Tibial nerve (tissue), 4 donors: ENCODE results near the gene STX18. TPM values are rescaled to one million over a fixed set of nuclear protein-coding genes. Genes with fewer than 3 reads are reported as not detected.

Experiments used
- DNase-seq, 2 donors: peaks; one replicate each; pipeline ENCODE4 v3.0.0-alpha.2; 2019; ENCODE audit warnings: low spot score in 2 of 2
- H3K27ac ChIP-seq, 4 donors: fragments of 200-600 bp; sonication (generic) in 3 of 4; one replicate each; pipeline ENCODE4 v1.5.1; 2017 to 2019; ENCODE audit warnings: mild to moderate bottlenecking in 1 of 4
- H3K27me3 ChIP-seq, 2 donors: fragments of 200-600 bp; sonication (generic) in 1 of 2; one replicate each; pipeline versions ENCODE4 v1.5.1 to v1.6.0; 2017 to 2019
- H3K36me3 ChIP-seq, 3 donors: fragments of 200-600 bp; sonication (generic); one replicate each; pipeline ENCODE4 v1.5.1; 2018 to 2019
- H3K4me1 ChIP-seq, 4 donors: fragments of 200-600 bp; sonication (generic) in 3 of 4; one replicate each; pipeline ENCODE4 v1.5.1; 2017 to 2019
- H3K4me3 ChIP-seq, 4 donors: fragments of 200-600 bp; sonication (generic) in 3 of 4; one replicate each; pipeline ENCODE4 v1.5.1; 2017 to 2019; ENCODE audit warnings: mild to moderate bottlenecking in 1 of 4, moderate library complexity in 1 of 4
- H3K9me3 ChIP-seq, 4 donors: fragments of 200-600 bp; sonication (generic) in 3 of 4; one replicate each; pipeline ENCODE4 v1.5.1; 2017 to 2019
- EP300 ChIP-seq, 2 donors: sonication (generic); formaldehyde crosslinking; IDR thresholded peaks; one replicate each; pipeline ENCODE4 v1.6.1; 2017; ENCODE audit warnings: antibody characterized with exemption in 2 of 2, mild to moderate bottlenecking in 1 of 2
- POLR2A ChIP-seq, 2 donors: fragments of 450-650 bp; IDR thresholded peaks; one replicate each; pipeline ENCODE4 v1.6.1; 2017; ENCODE audit warnings: antibody characterized with exemption in 2 of 2, mild to moderate bottlenecking in 2 of 2, moderate library complexity in 2 of 2
- WGBS, 2 donors: methylation state at CpG; one replicate each; pipeline ENCODE4 v1.1.5; 2018; 5-methylcytosine and 5-hydroxymethylcytosine counted together
- total RNA-seq, 4 donors: library from RNA; depleted of rRNA; stranded (reverse); fragments of >200 nt; gene quantifications; one replicate each; pipeline ENCODE4 v1.1.0, GENCODE V29; 2016
- TF ChIP-seq, protein P1 (sequence below), 5 experiments: fragments of 200-600 bp in 3 of 5; fragments of 450-650 bp in 2 of 5; sonication (generic) in 3 of 5; IDR thresholded peaks; one replicate each; pipeline ENCODE4 v1.5.1; 2016 to 2019; ENCODE audit warnings: antibody characterized with exemption in 5 of 5, mild to moderate bottlenecking in 3 of 5, moderate library complexity in 2 of 5

Gene STX18
- total RNA-seq, 4 donors from 2014 or later, result 16.5 to 37.5 (median 21.4) TPM

GRCh38 chr4:4462970-4463369 is 78.9 kb downstream of the STX18 start:
- no peaks in the 10 kb centered on the region for H3K4me1 ChIP-seq
- TF ChIP-seq EP300 (IDR thresholded peaks at IDR 0.05) (no peak), POLR2A (IDR thresholded peaks at IDR 0.05) (no peak)
- TF ChIP-seq, protein P1, sequence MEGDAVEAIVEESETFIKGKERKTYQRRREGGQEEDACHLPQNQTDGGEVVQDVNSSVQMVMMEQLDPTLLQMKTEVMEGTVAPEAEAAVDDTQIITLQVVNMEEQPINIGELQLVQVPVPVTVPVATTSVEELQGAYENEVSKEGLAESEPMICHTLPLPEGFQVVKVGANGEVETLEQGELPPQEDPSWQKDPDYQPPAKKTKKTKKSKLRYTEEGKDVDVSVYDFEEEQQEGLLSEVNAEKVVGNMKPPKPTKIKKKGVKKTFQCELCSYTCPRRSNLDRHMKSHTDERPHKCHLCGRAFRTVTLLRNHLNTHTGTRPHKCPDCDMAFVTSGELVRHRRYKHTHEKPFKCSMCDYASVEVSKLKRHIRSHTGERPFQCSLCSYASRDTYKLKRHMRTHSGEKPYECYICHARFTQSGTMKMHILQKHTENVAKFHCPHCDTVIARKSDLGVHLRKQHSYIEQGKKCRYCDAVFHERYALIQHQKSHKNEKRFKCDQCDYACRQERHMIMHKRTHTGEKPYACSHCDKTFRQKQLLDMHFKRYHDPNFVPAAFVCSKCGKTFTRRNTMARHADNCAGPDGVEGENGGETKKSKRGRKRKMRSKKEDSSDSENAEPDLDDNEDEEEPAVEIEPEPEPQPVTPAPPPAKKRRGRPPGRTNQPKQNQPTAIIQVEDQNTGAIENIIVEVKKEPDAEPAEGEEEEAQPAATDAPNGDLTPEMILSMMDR (IDR thresholded peaks at IDR 0.05), result no peak
- peaks cover 0 to 77% (median 0%) of the 10 kb centered on the region in 3 donors for H3K36me3 ChIP-seq
- H3K27ac ChIP-seq, result no peak overlapping the region
- 63 to 65% methylated on average over 3 of the region's 3 CpGs for WGBS, 2 donors
- no peak overlapping the region for H3K4me3 ChIP-seq
- no peak for DNase-seq
- H3K9me3 ChIP-seq, result no peaks in the 10 kb centered on the region
- H3K27me3 ChIP-seq, result no peaks in the 10 kb centered on the region

DNA sequence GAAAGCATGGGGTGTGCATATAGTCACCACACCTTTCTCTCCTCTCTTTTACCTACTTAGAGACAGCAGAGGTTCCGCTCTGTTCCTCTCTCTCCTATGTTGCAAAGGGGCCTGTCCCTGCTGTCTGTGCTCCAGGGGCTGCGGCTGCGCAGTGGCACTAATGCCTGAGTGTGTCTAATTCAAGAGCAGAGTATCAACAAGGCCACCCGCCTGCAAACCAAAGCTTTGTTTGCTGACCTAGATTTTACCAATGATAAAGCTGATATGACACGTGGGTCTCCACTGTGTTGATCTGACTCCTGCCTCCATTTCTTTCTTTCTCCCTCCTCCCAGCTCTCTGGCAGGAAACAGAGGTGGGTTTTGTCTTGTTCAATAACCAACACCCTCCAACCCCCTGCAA is 80.0 kb downstream of the STX18 start:
- Histone ChIP-seq H3K4me1 (no peaks in the 10 kb centered on the region), H3K36me3 (peaks cover 0 to 77% (median under 1%) of the 10 kb centered on the region in 3 donors), H3K27me3 (no peaks in the 10 kb centered on the region), H3K9me3 (no peaks in the 10 kb centered on the region), H3K4me3 (no peak overlapping the region), H3K27ac (no peak overlapping the region)
- 85 to 87% methylated on average over 5 of the region's 5 CpGs for WGBS, 2 donors
- no peak for DNase-seq
- no peak for TF ChIP-seq EP300 (IDR thresholded peaks at IDR 0.05)

- Histone ChIP-seq H3K27me3 (no peaks in the 10 kb centered on the region), H3K36me3 (peaks cover 0 to 77% (median 7%) of the 10 kb centered on the region in 3 donors), H3K27ac (no peak overlapping the region), H3K9me3 (no peaks in the 10 kb centered on the region), H3K4me3 (no peak overlapping the region), H3K4me1 (no peaks in the 10 kb centered on the region)
- no peak for TF ChIP-seq EP300 (IDR thresholded peaks at IDR 0.05)
- TF ChIP-seq, protein P1 (IDR thresholded peaks at IDR 0.05), result no peak
- TF ChIP-seq POLR2A (IDR thresholded peaks at IDR 0.05), result no peak
- no peak for DNase-seq
Observed at GRCh38 chr4:4461178-4461577, 80.7 kb downstream of the STX18 start.

GRCh38 chr4:4460759-4461158 is 81.1 kb downstream of the STX18 start:
- no peak for DNase-seq
- Histone ChIP-seq H3K4me1 (no peaks in the 10 kb centered on the region), H3K27me3 (no peaks in the 10 kb centered on the region), H3K36me3 (peaks cover 0 to 77% (median 9%) of the 10 kb centered on the region in 3 donors), H3K9me3 (no peaks in the 10 kb centered on the region), H3K4me3 (no peak overlapping the region), H3K27ac (no peak overlapping the region)
- whole genome bisulfite sequencing, 2 donors, result 95 to 97% methylated on average over 6 of the region's 6 CpGs
- TF ChIP-seq EP300 (IDR thresholded peaks at IDR 0.05) (no peak), POLR2A (IDR thresholded peaks at IDR 0.05) (no peak)
- TF ChIP-seq, protein P1 (IDR thresholded peaks at IDR 0.05), result no peak

GRCh38 chr4:4459181-4459580 is 82.7 kb downstream of the STX18 start:
- Histone ChIP-seq H3K27me3 (no peaks in the 10 kb centered on the region), H3K4me3 (no peak overlapping the region), H3K9me3 (no peaks in the 10 kb centered on the region), H3K27ac (no peak overlapping the region), H3K36me3 (peaks cover 0 to 78% (median 9%) of the 10 kb centered on the region in 3 donors), H3K4me1 (no peaks in the 10 kb centered on the region)
- WGBS, 2 donors, result 90 to 94% methylated on average over 5 of the region's 5 CpGs
- no peak for DNase-seq
- TF ChIP-seq POLR2A (IDR thresholded peaks at IDR 0.05) (no peak), EP300 (IDR thresholded peaks at IDR 0.05) (no peak)
- TF ChIP-seq, protein P1 (IDR thresholded peaks at IDR 0.05), result no peak
